ENCODE measurements around the gene KIF25.
"Not testable (repeated sequence)": the region's sequence is repeated elsewhere in the genome, so short reads cannot be mapped to it uniquely, and the experiment has no call there.

Gene KIF25

DNA sequence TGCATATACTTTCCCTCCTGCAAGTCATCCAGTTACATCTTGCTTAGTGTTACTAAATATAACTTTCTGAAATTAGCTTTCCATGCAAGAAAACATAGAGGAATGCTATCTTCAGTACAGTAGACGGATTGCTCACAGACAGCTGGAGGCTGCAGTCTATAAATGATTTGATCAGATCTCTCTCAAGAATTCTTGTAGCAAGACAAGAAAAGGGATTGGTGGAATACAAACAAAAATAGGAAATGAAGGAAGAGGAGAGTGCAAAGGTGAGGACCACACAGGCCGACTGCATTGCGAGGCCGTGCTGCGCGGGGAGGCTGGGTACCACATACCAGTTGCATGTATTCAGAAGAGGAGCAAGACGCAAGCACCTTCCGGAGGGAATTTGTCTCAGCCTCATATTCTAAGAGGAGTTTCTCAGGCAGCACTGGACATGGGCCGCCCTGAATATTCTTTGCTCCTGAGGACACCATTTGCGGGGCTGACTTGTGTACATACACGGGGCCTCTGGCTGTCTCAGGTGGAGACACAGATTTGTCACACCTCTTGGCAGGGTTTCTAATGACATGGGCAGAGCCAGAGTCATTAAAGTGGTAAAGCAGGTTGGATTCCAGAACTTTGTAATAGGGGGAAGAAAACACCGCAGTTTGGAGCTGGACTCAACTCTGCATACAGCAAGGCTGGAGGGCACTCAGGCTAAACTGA, 22.7 kb upstream of the KIF25 start:
- in situ Hi-C loops (cut with MboI; ENCODE audit: low sequenced_read_pairs) = no loop called here

DNA sequence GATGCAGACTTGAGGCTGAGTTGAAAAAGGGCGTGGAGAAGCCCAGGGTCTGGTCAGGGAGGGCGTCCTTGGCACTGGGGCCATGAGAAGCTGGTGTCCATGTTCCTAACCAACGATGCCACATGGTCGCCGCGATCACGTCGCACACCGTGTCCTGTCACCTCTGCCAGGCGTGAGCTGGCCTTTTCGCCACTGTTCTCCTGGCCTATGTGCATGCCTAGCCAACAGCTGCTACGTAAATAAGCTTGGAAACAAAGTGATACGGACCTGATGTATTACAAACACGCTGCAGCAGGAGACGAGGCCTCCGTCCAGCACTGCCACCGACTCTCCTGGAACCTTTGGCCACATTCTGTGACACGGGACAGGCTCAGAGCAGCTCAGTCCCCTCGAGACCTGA, 22.0 kb upstream of the KIF25 start:
- in situ Hi-C loops (cut with MboI; ENCODE audit: low sequenced_read_pairs) = no loop called here

DNA sequence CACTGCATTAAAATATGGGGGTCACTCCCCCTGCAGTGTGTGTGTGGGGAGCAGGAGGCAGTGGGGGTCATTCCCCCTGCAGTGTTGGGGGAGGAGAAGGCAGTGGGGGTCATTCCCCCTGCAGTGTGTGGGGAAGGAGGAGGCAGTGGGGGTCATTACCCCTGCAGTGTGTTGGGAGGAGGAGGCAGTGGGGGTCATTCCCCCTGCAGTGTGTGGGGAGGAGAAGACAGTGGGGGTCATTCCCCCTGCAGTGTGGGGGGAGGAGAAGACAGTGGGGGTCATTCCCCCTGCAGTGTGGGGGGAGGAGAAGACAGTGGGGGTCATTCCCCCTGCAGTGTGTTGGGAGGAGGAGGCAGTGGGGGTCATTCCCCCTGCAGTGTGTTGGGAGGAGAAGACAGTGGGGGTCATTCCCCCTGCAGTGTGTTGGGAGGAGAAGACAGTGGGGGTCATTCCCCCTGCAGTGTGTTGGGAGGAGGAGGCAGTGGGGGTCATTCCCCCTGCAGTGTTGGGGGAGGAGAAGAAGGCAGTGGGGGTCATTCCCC, 21.3 kb upstream of the KIF25 start:
- in situ Hi-C loops (cut with MboI; ENCODE audit: low sequenced_read_pairs) = not testable (repeated sequence)

DNA sequence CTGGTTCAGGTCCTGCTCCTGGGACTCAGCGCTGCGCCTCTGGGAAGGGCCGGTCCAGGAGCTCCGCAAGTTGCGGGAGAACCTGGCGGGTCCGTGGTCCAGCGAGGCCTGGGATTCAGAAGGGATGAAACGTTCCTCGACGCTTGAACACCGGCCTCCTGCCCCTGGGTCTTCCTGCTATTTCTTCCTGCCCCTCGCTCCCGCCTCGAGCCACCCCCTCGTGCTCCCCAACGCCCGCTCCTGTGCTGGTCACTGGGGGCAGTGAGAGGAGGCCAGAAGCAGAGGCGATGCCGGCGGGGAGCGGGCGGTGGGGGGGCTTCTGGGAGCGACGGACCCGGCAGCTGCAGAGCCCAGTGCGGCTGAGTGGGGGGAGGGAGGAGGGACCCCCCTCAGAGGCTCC, 20.8 kb upstream of the KIF25 start:
- in situ Hi-C loops (cut with MboI; ENCODE audit: low sequenced_read_pairs) = no loop called here

DNA sequence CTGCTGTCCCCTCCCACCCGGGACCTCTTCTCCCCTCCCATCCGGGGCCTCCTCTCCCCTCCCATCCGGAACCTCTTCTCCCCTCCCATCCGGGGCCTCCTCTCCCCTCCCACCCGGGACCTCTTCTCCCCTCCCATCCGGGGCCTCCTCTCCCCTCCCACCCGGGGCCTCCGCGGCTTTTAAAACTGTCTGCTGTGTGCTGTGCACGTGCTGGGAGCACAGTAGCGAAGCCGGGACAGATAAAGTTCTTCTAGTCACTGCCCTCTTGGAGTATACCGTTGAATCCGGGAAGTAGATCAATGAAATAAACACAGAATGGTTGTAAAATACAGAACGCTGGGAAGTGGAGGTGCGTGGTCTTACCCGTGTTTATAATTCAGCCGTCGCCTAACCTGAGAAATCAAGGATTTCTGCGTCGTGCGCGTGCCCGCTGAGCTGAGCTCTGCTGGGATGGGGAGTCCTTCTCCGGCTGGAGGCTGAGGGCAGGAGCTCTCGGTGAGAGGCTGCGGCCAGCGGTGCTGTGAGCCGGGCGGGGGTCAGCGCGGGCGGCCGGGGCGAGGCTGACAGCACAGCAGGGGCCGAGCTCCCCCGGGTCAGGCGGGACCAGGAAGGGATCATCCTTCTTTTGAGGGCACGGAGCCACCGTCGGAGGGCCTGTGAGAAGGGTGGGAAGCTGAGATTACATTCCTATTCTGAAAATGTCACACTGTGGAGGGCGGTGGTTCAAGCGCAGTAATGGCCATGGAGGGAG, 19.6 kb upstream of the KIF25 start:
- in situ Hi-C loops (cut with MboI; ENCODE audit: low sequenced_read_pairs) = no loop called here

DNA sequence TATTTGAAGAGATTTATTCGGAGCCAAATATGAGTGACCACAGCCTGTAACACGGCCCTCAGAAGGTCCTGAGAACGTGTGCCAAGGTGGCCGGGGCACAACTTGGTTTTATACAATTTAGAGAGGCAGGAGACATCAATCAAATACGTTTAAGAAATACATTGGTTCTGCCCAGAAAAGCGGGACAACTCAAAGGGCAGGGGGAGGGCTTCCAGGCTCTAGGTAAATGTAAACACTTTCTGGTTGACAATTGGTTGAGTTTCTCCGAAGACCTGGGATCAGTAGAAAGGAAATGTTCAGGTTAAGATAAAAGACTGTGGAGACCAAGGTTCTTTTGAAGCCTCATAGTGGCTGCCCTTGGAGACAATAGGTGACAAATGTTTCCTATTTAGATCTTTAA, 18.9 kb upstream of the KIF25 start:
- in situ Hi-C loops (cut with MboI; ENCODE audit: low sequenced_read_pairs) = no loop called here

DNA sequence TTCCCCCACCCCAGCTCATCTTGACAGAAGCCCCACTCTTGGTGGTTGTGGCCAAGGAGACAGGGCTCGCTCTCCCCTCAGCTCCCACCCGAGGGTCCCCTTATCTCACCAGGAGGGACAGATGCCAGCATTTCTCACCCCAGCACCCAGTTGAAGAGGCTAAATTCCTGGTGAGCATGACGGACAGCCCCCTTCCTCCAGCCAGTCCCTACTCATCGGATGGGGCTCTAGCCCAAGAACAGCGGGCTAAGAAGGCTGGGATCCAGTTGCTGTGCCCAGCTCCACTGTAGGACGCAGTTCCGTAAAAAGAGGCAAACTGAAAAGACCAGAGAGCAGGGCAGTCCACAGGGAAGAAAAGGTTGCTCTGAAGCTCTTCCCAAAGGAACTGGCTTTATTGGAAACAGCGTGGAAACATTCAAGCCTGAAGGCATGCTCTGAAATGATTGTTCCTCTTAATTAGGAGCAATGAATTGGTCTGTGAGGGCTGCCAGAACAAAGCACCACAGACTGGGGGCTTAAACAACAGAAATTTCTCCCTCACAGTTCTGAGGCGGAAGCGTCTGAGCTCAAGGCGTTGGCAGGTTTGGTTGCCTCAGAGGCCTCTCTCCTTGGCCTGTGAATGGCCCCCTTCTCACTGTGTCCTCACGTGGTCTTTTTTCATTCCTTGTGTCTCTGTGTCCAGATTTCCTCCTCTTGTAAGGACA, 17.9 kb upstream of the KIF25 start:
- in situ Hi-C loops (cut with MboI; ENCODE audit: low sequenced_read_pairs) = no loop called here

DNA sequence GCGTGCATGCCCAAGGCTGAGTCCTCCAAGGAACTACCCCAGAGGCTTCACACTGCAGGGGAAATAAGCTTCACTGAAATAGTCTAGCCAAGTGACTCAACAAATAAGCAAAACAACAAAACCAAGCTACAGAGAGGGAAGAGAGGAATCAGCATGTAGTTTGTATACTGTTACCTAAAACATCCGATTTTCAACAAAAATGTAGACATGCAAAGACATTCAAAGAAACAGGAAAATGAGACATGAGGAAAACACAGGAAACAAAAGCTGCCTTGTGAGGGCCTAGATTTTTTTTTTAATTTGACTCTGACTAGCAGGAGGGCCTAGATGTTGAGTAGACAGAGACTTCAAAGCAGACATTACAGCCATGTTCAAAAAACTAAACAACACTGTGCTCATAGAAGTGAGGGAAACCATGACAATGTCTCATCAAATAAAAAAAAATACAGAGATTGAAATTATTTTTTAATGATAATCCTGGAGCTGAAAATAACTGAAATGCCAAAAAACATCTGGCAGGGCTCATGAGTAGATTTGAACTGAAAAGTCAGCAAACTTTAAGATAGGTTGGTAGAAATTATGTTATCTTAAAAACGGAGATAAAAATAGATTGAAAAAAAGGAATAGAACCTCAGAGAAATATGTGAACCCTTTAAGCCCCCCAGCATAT, 16.4 kb upstream of the KIF25 start:
- in situ Hi-C loops (cut with MboI; ENCODE audit: low sequenced_read_pairs) = no loop called here

DNA sequence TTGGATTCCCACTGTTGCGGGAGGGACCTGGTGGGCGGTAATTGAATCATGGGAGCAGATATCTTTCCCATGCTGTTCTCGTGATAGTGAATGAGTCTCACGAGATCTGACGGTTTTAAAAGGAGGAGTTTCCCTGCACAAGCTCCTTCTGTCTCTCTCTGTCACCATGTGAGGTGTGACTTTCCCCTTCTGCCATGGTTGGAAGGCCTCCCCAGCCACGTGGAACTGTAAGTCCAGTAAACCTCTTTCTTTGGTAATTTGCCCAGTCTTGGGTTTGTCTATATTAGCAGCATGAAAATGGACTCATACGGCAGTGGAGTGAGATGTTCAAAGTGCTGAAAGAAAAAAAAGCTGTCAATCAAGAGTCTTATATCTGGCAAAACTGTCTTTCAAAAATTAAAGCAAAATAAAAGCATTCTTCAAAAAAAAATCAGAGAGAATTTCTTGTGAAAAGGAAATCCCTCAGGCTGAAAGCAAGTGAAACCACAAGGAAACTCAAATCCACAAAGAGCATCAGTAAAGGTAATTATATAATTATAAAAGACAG, 15.5 kb upstream of the KIF25 start:
- in situ Hi-C loops (cut with MboI; ENCODE audit: low sequenced_read_pairs) = no loop called here

DNA sequence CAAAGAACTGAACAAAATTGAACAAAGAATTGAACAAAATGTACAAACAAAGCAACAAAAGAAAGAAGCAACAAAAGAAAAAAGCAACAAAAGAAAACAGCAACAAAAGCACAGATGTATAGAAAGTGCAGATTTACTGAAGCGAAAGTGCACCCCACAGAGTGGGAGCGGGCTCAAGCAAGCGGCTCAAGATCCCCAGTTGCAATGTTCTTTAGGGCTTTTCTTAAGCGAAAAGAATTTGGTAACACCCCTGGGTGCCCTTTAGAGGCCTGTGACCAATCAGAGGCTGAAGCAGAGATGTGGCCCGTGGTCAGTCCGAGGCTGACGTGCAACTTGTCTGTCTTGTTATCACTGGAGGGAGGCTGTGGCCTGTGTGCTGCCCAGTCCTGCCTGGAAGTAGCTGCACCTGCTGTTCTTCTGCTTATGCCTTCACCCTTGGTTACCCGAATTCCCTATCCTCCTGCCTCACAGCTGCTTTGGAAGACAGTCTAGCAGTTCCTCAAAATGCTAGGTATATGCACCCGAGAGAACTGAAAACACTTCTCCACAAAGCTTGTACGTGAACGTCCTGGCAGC, 13.2 kb upstream of the KIF25 start:
- in situ Hi-C loops (cut with MboI; ENCODE audit: low sequenced_read_pairs) = no loop called here

DNA sequence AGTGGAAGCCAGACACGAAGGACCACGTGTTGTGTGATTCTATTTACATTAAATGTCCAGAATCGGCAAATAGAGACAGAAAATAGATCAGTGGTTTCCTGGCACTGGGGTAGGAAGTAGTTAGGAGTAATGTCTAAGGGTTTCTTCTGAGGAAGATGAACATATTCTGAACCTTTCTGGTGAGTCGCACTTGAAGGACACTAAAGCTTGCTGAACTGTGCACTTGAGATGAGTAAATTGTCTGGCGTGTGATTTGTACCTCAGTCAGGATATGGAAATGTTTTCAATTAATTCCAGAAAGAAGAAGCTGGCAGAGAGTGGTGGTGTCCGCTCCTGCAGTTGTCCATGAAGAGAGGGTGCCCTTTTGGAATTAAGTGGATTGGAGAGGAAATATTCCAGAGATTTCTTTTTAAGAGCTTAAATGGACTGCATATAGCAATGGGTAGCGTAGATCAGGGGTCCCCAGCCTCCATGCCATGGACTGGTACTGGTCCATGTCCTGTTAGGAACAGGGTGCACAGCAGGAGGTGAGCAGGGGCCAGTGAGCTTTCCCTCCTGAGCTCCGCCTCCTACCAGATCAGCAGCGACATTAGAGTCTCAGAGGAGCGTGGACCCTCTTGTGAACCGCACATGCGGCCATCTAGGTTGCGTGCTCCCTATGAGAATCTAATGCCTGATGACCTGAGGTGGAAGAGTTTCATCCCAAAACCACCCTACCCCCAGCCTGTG, 12.4 kb upstream of the KIF25 start:
- in situ Hi-C loops (cut with MboI; ENCODE audit: low sequenced_read_pairs) = no loop called here

DNA sequence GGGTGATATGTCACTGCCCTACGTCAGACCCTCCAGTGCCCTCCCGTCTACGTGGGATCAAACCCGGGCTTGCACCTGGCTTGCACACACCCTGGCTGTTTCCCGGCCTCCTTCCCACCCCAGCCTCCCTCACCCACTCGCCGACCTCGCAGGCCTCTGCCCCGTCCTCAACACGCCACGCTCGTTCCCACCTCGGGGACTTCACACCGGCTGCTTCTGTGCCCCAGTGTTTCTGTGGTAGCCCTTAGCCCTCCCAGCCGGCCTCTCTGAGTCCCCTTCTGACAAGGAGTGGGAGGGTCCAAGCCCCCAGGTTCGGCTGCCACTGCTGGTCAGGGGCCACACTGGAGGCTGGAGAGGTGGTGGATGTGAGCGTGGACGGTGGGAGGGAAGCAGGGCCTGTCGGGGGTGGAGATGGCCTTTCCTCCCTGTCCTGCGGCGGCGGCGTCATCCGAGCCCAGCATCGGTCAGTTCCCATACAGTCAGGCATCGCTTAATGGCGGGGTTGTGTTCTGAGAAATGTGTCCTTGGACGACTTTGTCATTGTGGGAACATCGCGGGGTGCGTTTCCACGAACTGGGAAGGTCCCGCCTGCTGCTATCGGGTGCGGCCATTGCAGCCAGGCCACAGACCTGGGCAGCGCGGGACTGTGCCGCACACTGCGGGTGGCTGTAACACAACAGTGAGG, 11.4 kb upstream of the KIF25 start:
- in situ Hi-C loops (cut with MboI; ENCODE audit: low sequenced_read_pairs) = no loop called here

DNA sequence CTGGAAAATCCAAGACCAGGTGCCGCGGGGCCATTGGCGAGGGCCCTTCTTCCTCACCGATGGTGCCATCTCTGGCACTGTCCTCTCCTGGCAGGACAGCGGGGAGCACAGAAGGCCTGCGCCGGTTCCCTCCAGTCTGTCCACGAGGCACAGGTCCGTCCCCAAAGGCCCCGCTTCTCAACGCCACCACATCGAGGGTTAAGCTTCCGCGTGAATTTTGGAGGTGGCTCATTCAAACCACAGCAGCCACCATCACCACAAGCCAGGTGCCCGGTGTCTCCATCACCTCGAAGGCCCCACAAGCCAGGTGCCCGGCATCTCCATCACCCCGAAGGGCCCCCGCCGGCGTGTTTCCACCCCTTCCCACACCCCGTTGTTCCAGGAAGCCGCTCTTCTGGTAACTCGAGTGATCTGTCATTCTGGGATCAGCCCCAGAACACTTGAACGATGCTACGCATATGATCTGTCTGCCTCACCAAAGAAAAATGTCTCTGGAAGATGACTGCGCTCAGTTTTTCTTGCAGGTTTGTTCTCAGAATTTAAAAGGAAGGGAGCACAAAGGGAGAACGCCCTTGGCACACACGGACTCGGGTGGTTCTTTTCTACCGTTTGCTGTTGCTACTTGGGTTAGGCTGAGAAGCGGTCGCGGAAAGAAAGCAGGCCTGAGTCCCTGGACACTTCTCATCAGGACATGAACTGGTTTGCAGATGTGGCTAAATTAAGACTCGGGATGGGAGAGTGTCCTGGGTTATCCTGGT, 9.9 kb upstream of the KIF25 start:
- in situ Hi-C loops (cut with MboI; ENCODE audit: low sequenced_read_pairs) = no loop called here

DNA sequence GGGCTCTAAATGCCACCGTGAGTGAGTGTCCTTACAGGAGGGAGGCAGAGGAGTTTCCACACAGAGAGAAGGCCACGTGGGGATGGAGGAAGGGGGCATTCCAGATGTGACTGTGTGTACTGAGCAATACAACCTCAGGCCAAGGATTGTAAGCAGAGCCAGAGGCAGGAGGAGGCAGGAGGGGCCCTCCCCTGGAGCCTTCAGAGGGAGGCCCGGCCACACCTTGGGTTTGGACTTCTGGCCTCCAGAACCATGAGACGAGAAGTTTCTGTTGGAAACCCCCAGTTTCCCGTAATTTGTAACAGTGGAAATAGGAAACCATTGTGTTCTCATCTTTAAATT, 9.3 kb upstream of the KIF25 start:
- in situ Hi-C loops (cut with MboI; ENCODE audit: low sequenced_read_pairs) = no loop called here

DNA sequence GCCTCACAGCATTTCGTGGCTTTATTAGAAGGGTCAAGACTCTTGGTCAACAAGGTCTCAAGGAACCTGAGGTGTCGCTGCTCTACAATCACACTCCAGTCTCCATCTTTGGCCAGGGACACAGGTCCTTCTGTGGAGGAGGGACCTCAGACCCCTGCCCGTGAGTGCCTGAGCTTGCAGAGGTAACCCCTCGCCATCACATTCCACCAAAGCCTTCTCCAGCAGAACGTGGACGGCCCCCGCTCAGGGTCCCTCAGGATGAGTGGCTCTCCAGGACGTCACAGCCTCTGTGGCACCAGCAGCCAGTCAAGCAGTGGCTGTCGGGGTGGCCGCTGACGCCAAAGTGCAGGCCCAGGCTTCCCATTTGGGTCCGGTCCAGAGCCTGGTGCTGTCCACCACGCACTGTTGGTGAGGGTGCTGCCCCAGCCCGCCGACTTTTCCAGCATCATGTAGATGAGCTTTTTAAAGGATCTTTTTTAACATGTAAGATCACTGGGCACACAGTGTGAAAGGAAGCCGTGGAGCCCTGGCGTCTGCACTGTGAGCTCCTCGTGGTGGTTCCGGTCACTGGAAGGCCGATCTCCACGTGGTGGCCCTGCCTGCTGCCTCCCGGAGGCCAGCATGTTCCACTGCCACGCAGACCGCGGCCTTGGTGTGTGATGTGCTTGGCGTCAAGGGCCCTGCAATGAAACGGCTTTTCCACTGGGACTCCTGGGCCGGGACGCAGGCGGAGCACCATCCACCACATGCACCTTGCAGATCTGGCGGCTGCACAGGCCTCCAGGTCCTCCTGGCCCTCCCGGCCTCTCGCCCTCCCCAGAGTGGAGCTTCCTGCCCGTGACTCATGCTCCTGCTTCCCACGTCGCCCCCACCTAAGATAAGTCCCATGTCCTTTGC, 8.3 kb upstream of the KIF25 start:
- in situ Hi-C loops (cut with MboI; ENCODE audit: low sequenced_read_pairs) = no loop called here

DNA sequence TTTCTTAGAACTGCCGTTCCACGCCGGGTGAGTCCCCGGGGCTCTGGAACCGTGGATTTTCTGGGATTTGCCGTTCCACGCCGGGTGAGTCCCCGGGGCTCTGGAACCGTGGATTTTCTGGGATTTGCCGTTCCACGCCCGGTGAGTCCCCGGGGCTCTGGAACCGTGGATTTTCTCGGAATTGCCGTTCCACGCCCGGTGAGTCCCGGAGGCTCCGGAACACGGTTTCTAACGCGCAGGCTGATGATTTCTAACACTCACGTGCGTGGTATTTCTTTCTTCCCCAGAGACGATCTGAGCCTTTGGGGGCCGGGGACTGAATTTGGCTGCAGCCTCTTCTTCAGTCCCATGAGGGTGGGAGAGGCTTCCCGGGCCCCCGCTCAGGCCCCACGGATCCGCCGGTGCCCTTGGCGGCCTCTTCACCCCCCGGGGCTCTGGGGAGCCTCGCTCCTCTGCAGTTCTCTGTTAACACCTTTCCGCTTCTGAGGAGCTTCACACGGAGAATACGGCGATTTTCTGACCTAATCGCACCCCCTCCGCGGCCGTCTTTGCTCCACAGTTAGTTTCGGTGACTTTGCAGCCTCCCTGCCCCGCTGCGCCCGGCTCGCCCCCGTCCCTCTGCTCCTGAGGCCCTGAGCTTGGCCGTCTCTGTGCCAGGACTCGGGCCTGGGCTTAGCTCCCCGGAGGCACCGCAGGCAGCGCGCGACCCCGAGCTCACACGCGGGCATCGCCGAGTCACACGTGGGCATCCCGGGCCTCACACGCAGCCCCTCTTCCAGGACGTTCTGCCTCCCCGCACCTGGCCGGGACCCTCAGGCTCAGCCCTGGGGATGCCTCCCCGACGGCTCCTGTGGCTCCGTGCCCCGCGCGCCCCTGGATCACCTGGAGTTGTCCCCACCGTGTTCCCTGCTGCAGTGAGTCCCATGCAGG, 7.2 kb upstream of the KIF25 start:
- in situ Hi-C loops (cut with MboI; ENCODE audit: low sequenced_read_pairs) = no loop called here

DNA sequence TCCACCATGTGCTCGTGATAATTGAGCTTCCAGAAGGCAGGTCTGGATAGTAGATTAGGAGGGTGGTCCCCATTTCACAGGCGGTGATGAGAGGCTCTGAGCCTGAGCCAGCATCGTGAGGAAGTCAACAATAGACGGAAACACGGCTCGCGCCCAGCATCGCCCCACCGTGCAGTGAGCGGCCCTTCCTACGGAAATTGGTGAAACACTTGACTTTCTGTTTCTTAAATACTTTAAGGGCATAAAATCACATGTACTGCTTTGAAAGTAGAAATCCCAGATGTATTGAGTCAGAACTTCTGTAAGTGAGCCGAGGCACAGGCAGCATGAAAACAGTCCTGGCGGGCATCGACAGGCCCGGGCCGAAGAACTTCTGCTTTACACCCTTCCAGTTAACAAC, 4.3 kb upstream of the KIF25 start:
- in situ Hi-C loops (cut with MboI; ENCODE audit: low sequenced_read_pairs) = no loop called here

Measured in HL-60/S4 (cell line).